DOHH2 (cell line): ENCODE measurements around the gene HSF5.

ENCODE experiments used
- EZH2phosphoT487 ChIP-seq: fragments of 200-600 bp; sonication (generic); IDR thresholded peaks from 2 replicates; pipeline ENCODE4 v1.6.1; 2017; ENCODE audit warnings: borderline replicate concordance, mild to moderate bottlenecking, antibody characterized with exemption, low read length, moderate library complexity, mixed read lengths
- TF ChIP-seq, protein P1 (sequence below): fragments of 200-600 bp; sonication (generic); IDR thresholded peaks from one replicate; pipeline ENCODE4 v1.5.1; 2014; ENCODE audit warnings: antibody characterized with exemption, mild to moderate bottlenecking, low read depth, low read length; ENCODE audit not compliant: poor library complexity, severe bottlenecking

DNA sequence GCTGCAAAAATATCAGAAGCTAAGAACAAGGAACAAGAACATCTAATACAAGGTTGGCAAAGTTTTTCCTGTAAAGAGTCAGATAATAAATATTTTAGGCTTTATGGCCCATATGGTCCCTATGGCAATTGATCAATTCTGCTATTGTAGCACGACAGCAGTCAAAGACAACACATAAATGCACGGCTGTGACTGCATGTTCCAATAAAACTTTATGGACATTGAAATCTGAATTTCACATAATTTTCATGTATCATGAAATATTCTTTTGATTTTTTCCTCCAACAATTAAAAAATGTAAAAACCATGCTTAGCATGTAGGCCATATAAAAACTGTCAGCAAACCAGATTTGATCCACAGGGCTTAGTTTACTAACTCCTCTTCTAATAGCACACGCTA, 60.4 kb downstream of the HSF5 start:
- TF ChIP-seq, protein P1, sequence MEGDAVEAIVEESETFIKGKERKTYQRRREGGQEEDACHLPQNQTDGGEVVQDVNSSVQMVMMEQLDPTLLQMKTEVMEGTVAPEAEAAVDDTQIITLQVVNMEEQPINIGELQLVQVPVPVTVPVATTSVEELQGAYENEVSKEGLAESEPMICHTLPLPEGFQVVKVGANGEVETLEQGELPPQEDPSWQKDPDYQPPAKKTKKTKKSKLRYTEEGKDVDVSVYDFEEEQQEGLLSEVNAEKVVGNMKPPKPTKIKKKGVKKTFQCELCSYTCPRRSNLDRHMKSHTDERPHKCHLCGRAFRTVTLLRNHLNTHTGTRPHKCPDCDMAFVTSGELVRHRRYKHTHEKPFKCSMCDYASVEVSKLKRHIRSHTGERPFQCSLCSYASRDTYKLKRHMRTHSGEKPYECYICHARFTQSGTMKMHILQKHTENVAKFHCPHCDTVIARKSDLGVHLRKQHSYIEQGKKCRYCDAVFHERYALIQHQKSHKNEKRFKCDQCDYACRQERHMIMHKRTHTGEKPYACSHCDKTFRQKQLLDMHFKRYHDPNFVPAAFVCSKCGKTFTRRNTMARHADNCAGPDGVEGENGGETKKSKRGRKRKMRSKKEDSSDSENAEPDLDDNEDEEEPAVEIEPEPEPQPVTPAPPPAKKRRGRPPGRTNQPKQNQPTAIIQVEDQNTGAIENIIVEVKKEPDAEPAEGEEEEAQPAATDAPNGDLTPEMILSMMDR, result no peak
- no peak for TF ChIP-seq EZH2phosphoT487
